Measurements from ENCODE around the gene STYXL1. TPM values are rescaled to one million over a fixed set of nuclear protein-coding genes. Genes with fewer than 3 reads are reported as not detected.

Gene STYXL1
- total RNA-seq, 1 donor from 2014 or later: 38.8 TPM

DNA sequence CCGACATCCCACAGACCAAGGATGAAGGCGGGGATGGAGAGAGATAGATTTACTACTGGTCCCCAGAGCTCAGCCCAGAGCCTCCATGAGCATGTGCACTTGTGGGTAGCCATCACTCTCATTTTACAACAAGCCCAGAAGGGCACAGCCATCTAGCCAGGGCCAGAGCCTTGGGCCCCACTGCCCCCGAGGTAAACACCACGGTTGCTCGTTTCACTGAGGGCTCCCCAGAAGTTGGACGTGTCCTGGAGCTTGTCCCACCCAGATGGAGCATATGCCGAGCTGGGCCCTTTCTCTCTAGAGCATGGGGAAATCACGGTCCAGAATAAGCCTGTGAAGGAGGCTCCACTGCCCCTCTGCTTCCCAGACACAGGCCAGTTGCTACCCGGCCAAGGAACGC, 44.4 kb downstream of the STYXL1 start:
- peaks cover 6% of the 10 kb centered on the region for H3K36me3 Mint-ChIP-seq (ENCODE audit: low read depth)

DNA sequence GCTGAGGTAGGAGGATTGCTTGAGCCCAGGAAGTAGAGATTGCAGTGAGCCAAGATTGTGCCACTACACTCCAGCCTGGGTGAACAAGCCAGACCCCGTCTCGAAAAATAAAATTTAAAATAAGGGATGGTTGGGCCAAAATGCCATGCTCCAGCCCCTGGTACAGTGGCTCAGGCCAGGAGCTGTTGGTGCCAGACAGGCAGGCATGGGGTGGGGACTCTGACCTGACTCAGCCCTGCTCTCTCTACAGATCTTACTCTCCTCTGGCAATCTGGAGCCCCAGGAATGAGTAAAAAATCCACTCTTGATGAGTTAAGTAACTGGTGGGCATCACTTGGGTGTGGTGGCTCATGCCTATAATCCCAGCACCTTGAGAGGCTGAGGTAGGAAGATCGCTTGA, 45.0 kb downstream of the STYXL1 start:
- no peak overlapping the region for H3K27ac Mint-ChIP-seq (ENCODE audit: unreplicated experiment)
- H3K4me3 Mint-ChIP-seq: no peak overlapping the region
- H3K27me3 Mint-ChIP-seq (ENCODE audit: low read depth): no peaks in the 10 kb centered on the region
- DNase-seq (ENCODE audit: low read depth, low spot score): no peak
- no peaks in the 10 kb centered on the region for H3K9me3 Mint-ChIP-seq
- no peaks in the 10 kb centered on the region for H3K4me1 Mint-ChIP-seq
- H3K36me3 Mint-ChIP-seq (ENCODE audit: low read depth): peaks cover 7% of the 10 kb centered on the region
- TF ChIP-seq, protein P1, sequence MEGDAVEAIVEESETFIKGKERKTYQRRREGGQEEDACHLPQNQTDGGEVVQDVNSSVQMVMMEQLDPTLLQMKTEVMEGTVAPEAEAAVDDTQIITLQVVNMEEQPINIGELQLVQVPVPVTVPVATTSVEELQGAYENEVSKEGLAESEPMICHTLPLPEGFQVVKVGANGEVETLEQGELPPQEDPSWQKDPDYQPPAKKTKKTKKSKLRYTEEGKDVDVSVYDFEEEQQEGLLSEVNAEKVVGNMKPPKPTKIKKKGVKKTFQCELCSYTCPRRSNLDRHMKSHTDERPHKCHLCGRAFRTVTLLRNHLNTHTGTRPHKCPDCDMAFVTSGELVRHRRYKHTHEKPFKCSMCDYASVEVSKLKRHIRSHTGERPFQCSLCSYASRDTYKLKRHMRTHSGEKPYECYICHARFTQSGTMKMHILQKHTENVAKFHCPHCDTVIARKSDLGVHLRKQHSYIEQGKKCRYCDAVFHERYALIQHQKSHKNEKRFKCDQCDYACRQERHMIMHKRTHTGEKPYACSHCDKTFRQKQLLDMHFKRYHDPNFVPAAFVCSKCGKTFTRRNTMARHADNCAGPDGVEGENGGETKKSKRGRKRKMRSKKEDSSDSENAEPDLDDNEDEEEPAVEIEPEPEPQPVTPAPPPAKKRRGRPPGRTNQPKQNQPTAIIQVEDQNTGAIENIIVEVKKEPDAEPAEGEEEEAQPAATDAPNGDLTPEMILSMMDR (conservative IDR thresholded peaks at IDR 0.05): no peak

More for the DNA sequence above, 44.4 kb downstream of the STYXL1 start:
- Mint-ChIP-seq H3K4me1 (no peaks in the 10 kb centered on the region), H3K9me3 (no peaks in the 10 kb centered on the region), H3K27ac (ENCODE audit: unreplicated experiment) (no peak overlapping the region), H3K4me3 (no peak overlapping the region), H3K27me3 (ENCODE audit: low read depth) (no peaks in the 10 kb centered on the region)
- TF ChIP-seq, protein P1 (conservative IDR thresholded peaks at IDR 0.05): no peak
- no peak for DNase-seq (ENCODE audit: low read depth, low spot score)

DNA sequence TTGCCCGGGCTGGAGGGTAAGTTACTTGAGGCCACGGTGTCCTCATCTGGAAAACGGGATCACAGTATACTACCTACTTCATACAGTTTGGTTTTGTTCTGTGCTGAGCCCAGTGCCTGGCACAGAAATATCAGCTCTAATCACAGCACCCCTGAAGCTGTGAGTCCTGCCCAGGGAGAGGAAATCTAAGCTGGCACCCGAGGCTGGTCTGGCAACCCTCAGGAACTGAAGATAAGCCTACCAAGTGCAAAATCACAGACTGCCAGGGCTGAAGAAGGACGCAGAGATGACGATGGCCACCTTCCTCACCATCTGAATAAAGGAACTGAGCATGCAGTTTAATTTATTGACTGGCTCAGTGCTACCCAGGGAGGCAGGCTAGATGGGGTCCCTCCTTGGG, 45.7 kb downstream of the STYXL1 start:
- no peak for DNase-seq (ENCODE audit: low read depth, low spot score)
- H3K4me1 Mint-ChIP-seq: no peaks in the 10 kb centered on the region
- no peak overlapping the region for H3K4me3 Mint-ChIP-seq
- no peaks in the 10 kb centered on the region for H3K27me3 Mint-ChIP-seq (ENCODE audit: low read depth)
- no peak overlapping the region for H3K27ac Mint-ChIP-seq (ENCODE audit: unreplicated experiment)
- H3K36me3 Mint-ChIP-seq (ENCODE audit: low read depth): peaks cover 11% of the 10 kb centered on the region
- TF ChIP-seq, protein P1 (conservative IDR thresholded peaks at IDR 0.05): no peak
- no peaks in the 10 kb centered on the region for H3K9me3 Mint-ChIP-seq

DNA sequence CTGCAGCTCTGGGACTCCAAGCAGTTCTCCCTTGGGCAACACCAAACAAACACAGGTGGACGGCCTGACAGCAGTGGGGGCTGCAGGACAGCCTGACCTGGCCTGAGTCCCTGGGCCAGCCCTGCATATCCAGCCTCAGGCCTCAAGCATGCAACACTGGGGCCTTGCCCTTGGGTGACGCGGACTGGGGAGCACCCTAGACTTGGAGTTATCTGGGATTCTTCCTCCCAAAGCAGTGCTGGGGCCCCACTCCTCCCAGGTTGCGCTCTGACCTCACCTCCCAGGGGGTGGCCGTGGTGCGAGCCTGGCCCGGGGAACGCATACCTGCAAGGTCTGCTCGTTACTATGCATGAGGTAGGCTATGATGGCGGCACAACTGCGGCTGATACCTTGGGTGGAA, 47.2 kb downstream of the STYXL1 start:
- no peaks in the 10 kb centered on the region for H3K9me3 Mint-ChIP-seq
- H3K36me3 Mint-ChIP-seq (ENCODE audit: low read depth): peaks cover 15% of the 10 kb centered on the region
- no peak overlapping the region for H3K4me3 Mint-ChIP-seq
- DNase-seq (ENCODE audit: low read depth, low spot score): no peak
- H3K4me1 Mint-ChIP-seq: no peaks in the 10 kb centered on the region
- H3K27me3 Mint-ChIP-seq (ENCODE audit: low read depth): no peaks in the 10 kb centered on the region
- TF ChIP-seq, protein P1 (conservative IDR thresholded peaks at IDR 0.05): no peak
- H3K27ac Mint-ChIP-seq (ENCODE audit: unreplicated experiment): no peak overlapping the region

DNA sequence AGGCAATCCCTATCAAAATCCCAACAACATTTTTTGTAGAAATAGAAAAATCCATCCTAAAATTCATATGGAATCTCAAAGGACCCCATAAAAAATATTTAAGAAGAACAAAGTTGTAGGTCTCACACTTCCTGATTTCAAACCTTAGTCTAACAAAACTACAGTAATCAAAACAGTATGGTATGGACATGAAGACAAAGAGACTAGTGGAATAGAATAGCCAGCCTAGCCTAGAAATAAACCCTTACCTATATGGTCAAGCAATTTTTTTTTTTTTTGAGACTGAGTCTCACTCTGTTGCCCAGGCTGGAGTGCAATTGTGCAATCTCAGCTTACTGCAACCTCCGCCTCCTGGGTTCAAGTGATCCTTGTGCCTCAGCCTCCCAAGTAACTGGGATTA, 49.8 kb downstream of the STYXL1 start:
- Mint-ChIP-seq H3K4me3 (no peak overlapping the region), H3K4me1 (peaks cover 12% of the 10 kb centered on the region), H3K9me3 (no peaks in the 10 kb centered on the region), H3K27ac (ENCODE audit: unreplicated experiment) (no peak overlapping the region), H3K36me3 (ENCODE audit: low read depth) (peaks cover 14% of the 10 kb centered on the region), H3K27me3 (ENCODE audit: low read depth) (no peaks in the 10 kb centered on the region)
- TF ChIP-seq, protein P1 (conservative IDR thresholded peaks at IDR 0.05): no peak
- DNase-seq (ENCODE audit: low read depth, low spot score): no peak

DNA sequence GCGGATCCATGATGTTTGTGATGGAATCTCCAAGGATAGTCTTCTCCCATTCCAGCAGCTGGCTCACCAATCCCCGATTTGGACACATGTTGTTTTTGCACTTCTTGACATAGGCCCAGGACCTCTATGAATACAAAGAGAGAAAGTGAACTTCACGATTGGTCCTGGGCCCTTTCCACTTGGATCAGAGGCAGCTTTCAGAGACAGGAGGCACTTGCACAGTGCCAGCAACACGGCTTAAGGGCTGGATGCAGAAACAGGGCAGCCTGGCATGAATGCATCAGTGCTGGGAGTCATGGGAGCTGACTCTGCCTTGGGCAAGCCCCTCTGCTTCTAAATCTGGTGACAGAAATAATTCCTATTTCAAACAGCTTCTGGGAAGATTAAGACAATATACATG, 51.3 kb downstream of the STYXL1 start:
- peak overlapping the region; percentile 12 for H3K4me3 Mint-ChIP-seq
- H3K36me3 Mint-ChIP-seq (ENCODE audit: low read depth): peaks cover 13% of the 10 kb centered on the region
- no peak for DNase-seq (ENCODE audit: low read depth, low spot score)
- TF ChIP-seq, protein P1 (conservative IDR thresholded peaks at IDR 0.05): no peak
- no peak overlapping the region for H3K27ac Mint-ChIP-seq (ENCODE audit: unreplicated experiment)
- H3K4me1 Mint-ChIP-seq: peaks cover 14% of the 10 kb centered on the region
- H3K9me3 Mint-ChIP-seq: no peaks in the 10 kb centered on the region
- no peaks in the 10 kb centered on the region for H3K27me3 Mint-ChIP-seq (ENCODE audit: low read depth)

Measured in neural crest cell (in vitro differentiated cells).